Osteoblast (primary cell): Measurements from ENCODE around the gene PHOSPHO1. TPM values are rescaled to one million over a fixed set of nuclear protein-coding genes. Genes with fewer than 3 reads are reported as not detected.
"Not testable (repeated sequence)": the region's sequence is repeated elsewhere in the genome, so short reads cannot be mapped to it uniquely, and the experiment has no call there.

Source experiments
- DNase-seq: peaks from one replicate; pipeline ENCODE4 v3.0.0; 2011; ENCODE audit warnings: low spot score, mixed read lengths; ENCODE audit not compliant: insufficient read length; ENCODE audit errors: missing footprints
- H2AFZ ChIP-seq: 2 replicates; pipeline ENCODE4 v1.6.0; 2011; ENCODE audit warnings: mild to moderate bottlenecking, low read length
- H3K27ac ChIP-seq: 2 replicates; pipeline ENCODE4 v1.5.1; 2011; ENCODE audit warnings: mild to moderate bottlenecking, low read depth, low read length, moderate library complexity
- H3K27me3 ChIP-seq: 2 replicates; pipeline ENCODE4 v1.6.0; 2012; ENCODE audit warnings: mild to moderate bottlenecking, control low read depth, inconsistent platforms, low read length, moderate library complexity; ENCODE audit not compliant: insufficient read depth
- H3K36me3 ChIP-seq: 2 replicates; pipeline ENCODE4 v1.5.1; 2011; ENCODE audit warnings: mild to moderate bottlenecking, low read length, control low read depth, moderate library complexity; ENCODE audit not compliant: insufficient read depth
- H3K4me1 ChIP-seq: 2 replicates; pipeline ENCODE4 v1.5.1; 2011; ENCODE audit warnings: mild to moderate bottlenecking, low read length, control low read depth, moderate library complexity; ENCODE audit not compliant: insufficient read depth
- H3K4me2 ChIP-seq: 2 replicates; pipeline ENCODE4 v1.6.0; 2011; ENCODE audit warnings: mild to moderate bottlenecking, low read length; ENCODE audit not compliant: insufficient read depth
- H3K4me3 ChIP-seq: fragments of 200-600 bp; sonication (generic); 3 replicates; pipeline ENCODE4 v1.5.1; 2012; ENCODE audit warnings: mild to moderate bottlenecking, low read length, inconsistent platforms; ENCODE audit not compliant: insufficient read depth
- H3K79me2 ChIP-seq: 2 replicates; pipeline ENCODE4 v1.6.0; 2012; ENCODE audit warnings: mild to moderate bottlenecking, low read length, control low read depth, inconsistent platforms; ENCODE audit not compliant: insufficient read depth
- H3K9me3 ChIP-seq: 2 replicates; pipeline ENCODE4 v1.5.1; 2011; ENCODE audit warnings: low read depth, low read length, control low read depth
- H4K20me1 ChIP-seq: 2 replicates; pipeline ENCODE4 v1.6.0; 2012; ENCODE audit warnings: mild to moderate bottlenecking, low read length, control low read depth; ENCODE audit not compliant: insufficient read depth
- total RNA-seq: library from RNA; depleted of rRNA; stranded (reverse); fragments of >200 nt; gene quantifications from 2 replicates; pipeline ENCODE4 v1.2.3, GENCODE V29; 2012
- TF ChIP-seq, protein P1 (sequence below): IDR thresholded peaks from 2 replicates; pipeline ENCODE4 v1.5.1; 2011; ENCODE audit warnings: mild to moderate bottlenecking, low read depth, low read length, moderate library complexity; ENCODE audit errors: extremely low read depth

Gene PHOSPHO1
- total RNA-seq, 1 donor, result 0.36 TPM

DNA sequence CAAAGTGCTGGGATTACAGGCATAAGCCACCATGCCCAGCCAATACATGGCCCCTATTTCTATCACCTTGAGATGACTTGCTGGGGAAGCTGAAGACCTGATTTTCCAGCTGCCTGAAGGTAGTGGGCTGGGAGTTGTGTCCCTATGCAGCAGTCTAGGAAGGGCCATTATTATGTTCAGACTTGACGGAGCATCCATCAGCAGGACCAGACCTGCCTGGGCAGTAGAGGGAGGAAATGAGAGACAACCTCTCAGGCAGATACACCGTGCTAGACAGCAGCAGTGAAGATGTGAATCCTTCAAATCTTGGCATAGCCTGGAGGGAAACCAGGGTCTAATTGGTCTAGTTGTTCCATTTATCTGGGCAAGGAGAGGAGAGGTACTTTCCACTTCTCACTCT is 35.6 kb upstream of the PHOSPHO1 start:
- peak; percentile 2 for DNase-seq
- no peaks in the 10 kb centered on the region for H3K9me3 ChIP-seq
- H3K4me2 ChIP-seq, result no peak overlapping the region
- no peak overlapping the region for H3K4me3 ChIP-seq
- H3K27ac ChIP-seq, result no peak overlapping the region
- H3K36me3 ChIP-seq, result no peaks in the 10 kb centered on the region
- no peaks in the 10 kb centered on the region for H3K79me2 ChIP-seq
- no peaks in the 10 kb centered on the region for H4K20me1 ChIP-seq
- H3K27me3 ChIP-seq, result no peaks in the 10 kb centered on the region
- TF ChIP-seq, protein P1, sequence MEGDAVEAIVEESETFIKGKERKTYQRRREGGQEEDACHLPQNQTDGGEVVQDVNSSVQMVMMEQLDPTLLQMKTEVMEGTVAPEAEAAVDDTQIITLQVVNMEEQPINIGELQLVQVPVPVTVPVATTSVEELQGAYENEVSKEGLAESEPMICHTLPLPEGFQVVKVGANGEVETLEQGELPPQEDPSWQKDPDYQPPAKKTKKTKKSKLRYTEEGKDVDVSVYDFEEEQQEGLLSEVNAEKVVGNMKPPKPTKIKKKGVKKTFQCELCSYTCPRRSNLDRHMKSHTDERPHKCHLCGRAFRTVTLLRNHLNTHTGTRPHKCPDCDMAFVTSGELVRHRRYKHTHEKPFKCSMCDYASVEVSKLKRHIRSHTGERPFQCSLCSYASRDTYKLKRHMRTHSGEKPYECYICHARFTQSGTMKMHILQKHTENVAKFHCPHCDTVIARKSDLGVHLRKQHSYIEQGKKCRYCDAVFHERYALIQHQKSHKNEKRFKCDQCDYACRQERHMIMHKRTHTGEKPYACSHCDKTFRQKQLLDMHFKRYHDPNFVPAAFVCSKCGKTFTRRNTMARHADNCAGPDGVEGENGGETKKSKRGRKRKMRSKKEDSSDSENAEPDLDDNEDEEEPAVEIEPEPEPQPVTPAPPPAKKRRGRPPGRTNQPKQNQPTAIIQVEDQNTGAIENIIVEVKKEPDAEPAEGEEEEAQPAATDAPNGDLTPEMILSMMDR, result no peak
- no peak overlapping the region for H2AFZ ChIP-seq
- peaks cover under 1% of the 10 kb centered on the region for H3K4me1 ChIP-seq

DNA sequence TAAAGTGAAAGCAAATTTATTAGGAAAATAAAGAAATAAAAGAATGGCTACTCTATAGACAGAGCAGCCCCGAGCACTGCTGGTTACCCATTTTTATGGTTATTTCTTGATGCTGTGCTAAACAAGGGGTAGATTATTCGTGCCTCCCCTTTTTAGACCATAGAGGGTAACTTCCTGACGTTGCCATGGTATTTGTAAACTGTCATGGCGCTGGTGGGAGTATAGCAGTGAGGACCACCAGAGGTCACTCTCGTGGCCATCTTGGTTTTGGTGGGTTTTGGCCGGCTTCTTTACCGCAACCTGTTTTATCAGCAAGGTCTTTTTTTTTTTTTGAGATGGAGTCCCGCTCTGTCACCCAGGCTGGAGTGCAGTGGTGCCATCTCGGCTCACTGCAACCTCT is 31.0 kb upstream of the PHOSPHO1 start:
- not testable (repeated sequence) for H3K4me3 ChIP-seq, H3K79me2 ChIP-seq, H3K27ac ChIP-seq, H3K36me3 ChIP-seq, H4K20me1 ChIP-seq, H3K27me3 ChIP-seq, DNase-seq, H3K4me2 ChIP-seq, H2AFZ ChIP-seq, H3K9me3 ChIP-seq
- peaks cover 12% of the 10 kb centered on the region for H3K4me1 ChIP-seq

DNA sequence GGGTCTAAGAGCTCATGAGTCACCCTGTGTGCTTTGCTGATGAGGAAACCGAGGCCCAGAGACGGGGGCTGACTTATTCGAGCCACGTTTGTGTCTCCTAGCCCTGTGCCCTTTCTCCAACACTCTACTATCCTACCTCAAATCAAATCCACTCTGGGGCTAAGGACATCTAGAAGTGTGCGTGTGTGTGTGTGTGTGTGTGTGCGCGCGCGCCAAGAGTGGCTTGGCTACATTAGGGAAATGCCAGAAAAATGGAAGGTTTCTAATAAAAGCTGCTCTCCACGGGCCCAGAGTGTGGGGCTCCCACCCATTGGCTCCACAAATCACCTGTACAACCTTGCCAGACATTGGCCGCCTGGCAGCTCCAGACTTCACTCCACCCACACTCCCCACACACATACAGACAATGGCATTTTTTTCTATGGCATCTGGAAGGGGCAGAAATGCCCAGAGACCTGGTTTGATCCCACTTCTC is 30.3 kb upstream of the PHOSPHO1 start:
- Histone ChIP-seq H2AFZ (peak overlapping the region; percentile 94), H3K4me2 (peak overlapping the region; percentile 83), H3K79me2 (no peaks in the 10 kb centered on the region), H3K36me3 (no peaks in the 10 kb centered on the region), H4K20me1 (no peaks in the 10 kb centered on the region), H3K4me3 (peak overlapping the region; percentile 76), H3K4me1 (peaks cover 12% of the 10 kb centered on the region), H3K9me3 (no peaks in the 10 kb centered on the region), H3K27ac (peak overlapping the region; percentile 77), H3K27me3 (no peaks in the 10 kb centered on the region)
- TF ChIP-seq, protein P1, result no peak
- DNase-seq, result peak; percentile 71

DNA sequence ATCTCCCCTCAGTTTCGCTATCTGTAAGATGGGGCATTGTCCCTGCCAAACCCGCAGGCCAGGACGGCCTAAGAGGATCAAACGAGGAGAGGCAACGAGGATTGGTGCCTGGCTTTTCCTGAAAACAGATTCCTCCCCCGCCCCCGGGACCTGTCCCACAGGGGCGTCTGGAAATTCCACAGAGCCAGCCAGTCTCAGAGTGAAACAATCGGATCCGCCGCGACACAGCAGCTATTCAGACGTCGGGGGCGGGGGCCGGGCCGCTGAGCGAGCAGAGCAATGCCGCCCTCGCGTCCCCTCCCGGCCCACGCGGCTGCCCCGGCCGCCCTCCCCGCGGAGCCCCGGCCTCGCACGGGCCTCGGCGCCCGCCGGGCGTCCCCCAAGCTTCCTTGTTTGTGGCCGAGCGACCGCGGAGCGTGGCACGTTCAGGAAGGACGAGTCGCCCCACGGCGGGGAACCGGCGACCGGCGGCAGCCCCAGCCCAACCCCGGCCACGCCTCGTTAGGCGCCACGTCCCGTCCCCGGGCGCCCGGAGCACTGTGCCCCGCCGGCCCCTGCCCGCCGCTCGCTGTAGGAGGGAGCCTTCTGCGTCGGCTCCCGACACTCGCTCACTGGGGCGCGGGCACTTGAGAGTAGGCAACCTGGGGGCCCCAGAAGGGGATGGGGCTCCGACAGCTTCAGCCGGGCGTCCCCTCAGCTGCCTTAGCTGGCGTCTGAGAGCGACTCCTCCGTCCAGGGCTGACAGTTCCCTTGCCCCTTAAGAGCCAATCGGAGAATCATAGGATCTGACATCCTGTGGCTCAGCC is 29.6 kb upstream of the PHOSPHO1 start:
- no peaks in the 10 kb centered on the region for H3K79me2 ChIP-seq
- H3K27me3 ChIP-seq, result no peaks in the 10 kb centered on the region
- peak overlapping the region; percentile 94 for H2AFZ ChIP-seq
- peak overlapping the region; percentile 83 for H3K4me2 ChIP-seq
- peaks cover 12% of the 10 kb centered on the region for H3K4me1 ChIP-seq
- peak overlapping the region; percentile 77 for H3K27ac ChIP-seq
- DNase-seq, result peak; percentile 95
- TF ChIP-seq, protein P1, result no peak
- H3K4me3 ChIP-seq, result peak overlapping the region; percentile 76
- H3K9me3 ChIP-seq, result no peaks in the 10 kb centered on the region
- no peaks in the 10 kb centered on the region for H3K36me3 ChIP-seq
- H4K20me1 ChIP-seq, result no peaks in the 10 kb centered on the region
